BLaER1 (cell line): ENCODE measurements around the gene RAPGEF1.
"Not testable (repeated sequence)": the region's sequence is repeated elsewhere in the genome, so short reads cannot be mapped to it uniquely, and the experiment has no call there.

ENCODE experiments used
- H3K27ac ChIP-seq: shearing (Covaris generic); formaldehyde crosslinking; 2 replicates; pipeline ENCODE4 v1.8.1; 2022
- H3K27me3 ChIP-seq: shearing (Covaris generic); formaldehyde crosslinking; 2 replicates; pipeline ENCODE4 v1.8.1; 2022
- H3K36me3 ChIP-seq: shearing (Covaris generic); formaldehyde crosslinking; 2 replicates; pipeline ENCODE4 v1.8.1; 2022
- H3K4me1 ChIP-seq: shearing (Covaris generic); formaldehyde crosslinking; 2 replicates; pipeline ENCODE4 v1.8.1; 2022
- H3K4me2 ChIP-seq: shearing (Covaris generic); formaldehyde crosslinking; 2 replicates; pipeline ENCODE4 v1.8.1; 2022
- H3K4me3 ChIP-seq: shearing (Covaris generic); formaldehyde crosslinking; 2 replicates; pipeline ENCODE4 v1.8.1; 2022
- H3K9ac ChIP-seq: shearing (Covaris generic); formaldehyde crosslinking; 2 replicates; pipeline ENCODE4 v1.8.1; 2022
- H3K9me3 ChIP-seq: shearing (Covaris generic); formaldehyde crosslinking; 2 replicates; pipeline ENCODE4 v1.8.1; 2022
- H4K20me1 ChIP-seq: shearing (Covaris generic); formaldehyde crosslinking; 2 replicates; pipeline ENCODE4 v1.8.1; 2022
- Cebpa-rat ChIP-seq: shearing (Covaris generic); IDR thresholded peaks from 2 replicates; pipeline ENCODE4 v1.8.1; 2022

RAPGEF1 gene

DNA sequence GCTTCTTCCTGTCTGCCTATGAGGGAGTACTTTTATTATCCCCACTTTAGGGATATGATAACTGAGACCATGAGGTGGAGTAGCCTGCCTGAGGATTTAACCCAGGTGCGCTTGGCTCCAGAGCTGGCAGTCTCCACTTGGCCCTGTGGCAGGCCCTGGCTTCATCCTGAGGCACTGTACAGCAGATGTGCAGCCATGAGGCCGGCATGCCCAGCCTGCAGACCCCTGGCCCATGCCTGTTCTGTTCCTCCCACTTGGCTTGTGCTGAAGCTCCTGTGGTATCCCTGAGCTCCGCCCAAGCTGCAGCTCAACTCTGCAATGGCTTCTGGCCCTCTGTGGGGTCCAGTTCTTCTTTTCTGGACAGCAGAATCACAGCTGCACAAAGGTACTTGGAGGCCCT is 31.8 kb upstream of the RAPGEF1 start:
- TF ChIP-seq Cebpa-rat = no peak
- no peaks in the 10 kb centered on the region for H3K9me3 ChIP-seq
- H3K27ac ChIP-seq = no peak overlapping the region
- peaks cover 7% of the 10 kb centered on the region for H3K4me1 ChIP-seq
- H4K20me1 ChIP-seq = peaks cover 20% of the 10 kb centered on the region; the same call in 1 of the 2 replicates
- H3K36me3 ChIP-seq = no peaks in the 10 kb centered on the region
- no peak overlapping the region for H3K9ac ChIP-seq
- H3K27me3 ChIP-seq = no peaks in the 10 kb centered on the region
- no peak overlapping the region for H3K4me2 ChIP-seq
- no peak overlapping the region for H3K4me3 ChIP-seq

GRCh38 chr9:131769361-131769760 is 29.5 kb upstream of the RAPGEF1 start:
- no peak overlapping the region for H3K4me3 ChIP-seq
- H3K4me1 ChIP-seq = peaks cover 7% of the 10 kb centered on the region
- no peaks in the 10 kb centered on the region for H3K36me3 ChIP-seq
- H3K27me3 ChIP-seq = no peaks in the 10 kb centered on the region
- no peak for TF ChIP-seq Cebpa-rat
- H3K27ac ChIP-seq = no peak overlapping the region
- no peak overlapping the region for H3K4me2 ChIP-seq
- no peaks in the 10 kb centered on the region for H3K9me3 ChIP-seq
- peaks cover 3% of the 10 kb centered on the region; the same call in 1 of the 2 replicates for H4K20me1 ChIP-seq
- H3K9ac ChIP-seq = no peak overlapping the region

DNA sequence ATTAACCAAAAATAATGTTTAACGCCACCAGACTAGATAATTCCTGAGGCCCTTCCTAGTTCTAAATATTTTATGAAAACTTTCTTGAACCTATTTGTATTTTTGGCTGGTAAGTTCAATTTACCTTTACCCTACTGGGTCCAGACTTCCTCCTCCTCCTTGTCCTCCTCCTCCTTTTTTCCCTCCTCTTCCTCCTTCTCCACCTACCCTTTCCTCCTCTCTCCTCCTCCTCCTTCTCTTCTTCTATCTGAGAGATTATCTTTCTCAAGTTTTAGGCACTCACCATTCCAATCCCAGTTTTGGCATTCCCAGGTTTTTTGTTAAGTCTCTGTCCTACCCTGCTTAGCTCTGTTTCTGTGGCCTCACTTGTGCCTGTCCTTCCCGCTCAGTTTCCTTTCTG is 24.7 kb upstream of the RAPGEF1 start:
- Histone ChIP-seq H3K27ac (no peak overlapping the region), H3K9ac (no peak overlapping the region), H3K4me3 (no peak overlapping the region), H3K9me3 (no peaks in the 10 kb centered on the region), H4K20me1 (no peaks in the 10 kb centered on the region), H3K27me3 (no peaks in the 10 kb centered on the region), H3K4me1 (no peaks in the 10 kb centered on the region), H3K4me2 (no peak overlapping the region), H3K36me3 (no peaks in the 10 kb centered on the region)
- TF ChIP-seq Cebpa-rat = no peak

DNA sequence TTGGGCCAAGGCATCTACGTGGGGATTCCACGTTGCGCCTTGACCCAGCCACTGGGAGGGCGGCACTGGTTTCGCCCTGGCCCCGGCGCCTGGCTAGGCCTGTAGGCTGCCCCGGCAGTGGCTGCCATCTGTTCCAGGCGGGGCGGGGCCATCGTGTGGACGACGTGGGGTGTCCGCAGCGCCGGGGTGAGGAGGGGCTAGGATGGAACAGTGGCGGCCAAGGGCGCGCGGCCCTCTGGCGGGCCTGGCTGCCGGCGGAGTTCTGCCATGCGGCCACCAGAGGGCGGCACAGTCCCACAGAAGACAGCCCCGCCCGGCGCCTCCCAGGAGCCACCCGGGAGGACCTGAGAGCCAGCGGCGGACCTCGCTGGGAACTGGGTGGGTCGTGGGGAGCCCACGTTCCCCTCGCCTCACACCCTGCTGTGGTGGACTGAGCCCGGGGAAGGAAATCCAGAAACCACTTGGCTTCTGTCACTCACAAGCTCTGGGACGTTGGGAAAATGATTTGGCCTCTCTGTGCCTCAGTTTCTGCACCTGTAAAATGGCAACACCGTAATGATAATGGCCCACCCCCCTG is 22.6 kb upstream of the RAPGEF1 start:
- 0 out of 2 replicates have a peak overlapping the region, but pooled peaks have one; percentile 13 for H3K4me2 ChIP-seq

DNA sequence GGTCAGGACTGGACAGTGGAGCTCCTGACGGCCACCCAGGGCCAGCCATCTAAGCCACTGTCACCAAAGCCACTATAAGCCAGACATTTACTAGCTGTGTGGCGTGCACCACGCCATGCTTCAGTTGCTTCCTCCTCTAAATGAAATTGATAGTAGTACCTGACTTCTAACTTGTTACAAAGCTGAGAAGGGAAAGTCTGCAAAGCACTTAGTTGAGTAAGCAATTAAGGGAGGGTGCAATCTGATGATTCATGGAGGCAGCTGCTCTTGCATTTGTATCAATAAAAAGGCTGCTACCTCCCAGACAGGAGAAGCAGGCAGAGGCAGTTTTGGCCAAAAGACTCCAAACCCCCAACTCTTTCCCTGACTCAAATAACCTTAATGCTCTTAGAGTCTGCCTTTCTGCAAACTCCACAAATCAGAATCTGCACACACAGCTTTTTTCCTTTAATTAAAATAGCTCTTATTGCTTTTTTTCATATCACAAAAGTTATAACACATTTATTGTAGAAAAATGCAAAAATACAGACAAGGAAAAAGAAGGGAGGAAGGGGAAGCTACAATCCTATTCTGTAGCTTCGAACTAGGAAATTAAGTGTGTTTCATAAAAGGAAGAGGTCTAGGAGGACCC is 19.3 kb upstream of the RAPGEF1 start:
- H4K20me1 ChIP-seq = no peaks in the 10 kb centered on the region
- H3K27me3 ChIP-seq = no peaks in the 10 kb centered on the region
- no peaks in the 10 kb centered on the region for H3K9me3 ChIP-seq
- H3K4me1 ChIP-seq = peaks cover 13% of the 10 kb centered on the region
- H3K4me3 ChIP-seq = no peak overlapping the region
- H3K4me2 ChIP-seq = no peak overlapping the region
- H3K27ac ChIP-seq = no peak overlapping the region
- no peak overlapping the region for H3K9ac ChIP-seq
- no peak for TF ChIP-seq Cebpa-rat
- H3K36me3 ChIP-seq = no peaks in the 10 kb centered on the region

More for the DNA sequence above, 22.6 kb upstream of the RAPGEF1 start:
- Histone ChIP-seq H3K27ac (no peak overlapping the region), H3K9me3 (no peaks in the 10 kb centered on the region), H3K27me3 (no peaks in the 10 kb centered on the region), H4K20me1 (no peaks in the 10 kb centered on the region), H3K9ac (no peak overlapping the region), H3K36me3 (no peaks in the 10 kb centered on the region), H3K4me3 (no peak overlapping the region), H3K4me1 (no peaks in the 10 kb centered on the region)
- no peak for TF ChIP-seq Cebpa-rat

GRCh38 chr9:131757549-131757948 is 17.7 kb upstream of the RAPGEF1 start:
- H3K27me3 ChIP-seq = no peaks in the 10 kb centered on the region
- no peaks in the 10 kb centered on the region for H3K36me3 ChIP-seq
- H3K9me3 ChIP-seq = no peaks in the 10 kb centered on the region
- H3K4me2 ChIP-seq = no peak overlapping the region
- peaks cover 13% of the 10 kb centered on the region for H3K4me1 ChIP-seq
- H3K4me3 ChIP-seq = no peak overlapping the region
- H3K9ac ChIP-seq = no peak overlapping the region
- TF ChIP-seq Cebpa-rat = no peak
- H3K27ac ChIP-seq = no peak overlapping the region
- H4K20me1 ChIP-seq = no peaks in the 10 kb centered on the region

DNA sequence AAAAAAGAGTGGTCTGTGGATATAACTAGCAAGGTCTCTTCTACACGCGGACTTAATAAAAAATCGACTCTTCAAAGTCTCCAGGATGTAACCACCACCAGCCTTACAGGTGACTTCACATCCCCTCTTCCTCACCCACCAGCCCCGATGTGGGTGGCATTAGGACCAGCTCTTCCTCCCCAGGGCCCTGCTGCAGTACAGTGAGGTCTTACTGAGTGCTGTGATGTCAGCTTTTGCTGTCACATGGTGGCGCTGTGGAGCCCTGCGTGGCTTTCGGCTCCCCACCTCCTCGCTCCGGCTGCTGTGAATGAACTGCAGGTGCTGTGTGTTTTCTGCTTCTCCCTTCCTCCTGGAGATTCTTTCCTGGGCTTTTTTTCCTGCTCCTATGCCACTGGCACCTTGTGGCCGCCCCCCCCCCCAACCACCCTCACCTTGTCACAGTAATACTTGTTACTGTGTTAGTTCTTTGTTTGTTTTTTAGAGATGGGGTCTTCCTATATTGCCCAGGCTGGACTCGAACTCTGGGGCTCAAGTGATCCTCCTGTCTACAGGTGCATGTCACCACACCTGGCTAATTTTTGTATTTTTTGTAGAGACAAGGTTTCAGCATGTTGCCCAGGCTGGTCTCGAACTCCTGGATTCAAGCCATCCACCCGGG is 15.8 kb upstream of the RAPGEF1 start:
- Histone ChIP-seq H3K4me1 (peaks cover 13% of the 10 kb centered on the region), H3K27ac (no peak overlapping the region), H3K4me3 (no peak overlapping the region), H3K9me3 (no peaks in the 10 kb centered on the region), H3K9ac (no peak overlapping the region), H3K27me3 (no peaks in the 10 kb centered on the region), H4K20me1 (no peaks in the 10 kb centered on the region), H3K4me2 (no peak overlapping the region), H3K36me3 (no peaks in the 10 kb centered on the region)
- no peak for TF ChIP-seq Cebpa-rat

DNA sequence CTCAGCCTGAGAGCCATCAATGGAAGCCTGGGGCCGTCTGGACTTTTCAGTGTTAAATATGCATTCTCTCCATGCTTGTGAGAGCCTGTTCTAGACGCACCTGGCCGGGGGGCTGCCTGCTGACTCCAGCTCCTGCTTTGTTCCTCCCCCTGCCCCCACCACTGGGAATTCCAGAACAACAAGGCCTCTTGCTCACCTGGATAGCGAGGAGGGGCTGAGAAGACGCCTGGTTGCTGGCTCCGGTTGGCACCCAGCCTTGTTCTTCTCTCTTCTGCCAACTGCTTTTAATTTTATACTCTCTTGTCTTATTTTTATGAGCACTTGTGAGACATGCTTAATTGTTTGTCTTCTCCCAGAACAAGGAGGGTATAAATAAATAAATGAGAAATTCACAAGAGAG is 15.0 kb upstream of the RAPGEF1 start:
- H4K20me1 ChIP-seq = no peaks in the 10 kb centered on the region
- H3K4me2 ChIP-seq = no peak overlapping the region
- H3K36me3 ChIP-seq = no peaks in the 10 kb centered on the region
- peaks cover 13% of the 10 kb centered on the region for H3K4me1 ChIP-seq
- H3K27me3 ChIP-seq = no peaks in the 10 kb centered on the region
- no peak for TF ChIP-seq Cebpa-rat
- no peak overlapping the region for H3K4me3 ChIP-seq
- no peaks in the 10 kb centered on the region for H3K9me3 ChIP-seq
- H3K27ac ChIP-seq = no peak overlapping the region
- no peak overlapping the region for H3K9ac ChIP-seq

DNA sequence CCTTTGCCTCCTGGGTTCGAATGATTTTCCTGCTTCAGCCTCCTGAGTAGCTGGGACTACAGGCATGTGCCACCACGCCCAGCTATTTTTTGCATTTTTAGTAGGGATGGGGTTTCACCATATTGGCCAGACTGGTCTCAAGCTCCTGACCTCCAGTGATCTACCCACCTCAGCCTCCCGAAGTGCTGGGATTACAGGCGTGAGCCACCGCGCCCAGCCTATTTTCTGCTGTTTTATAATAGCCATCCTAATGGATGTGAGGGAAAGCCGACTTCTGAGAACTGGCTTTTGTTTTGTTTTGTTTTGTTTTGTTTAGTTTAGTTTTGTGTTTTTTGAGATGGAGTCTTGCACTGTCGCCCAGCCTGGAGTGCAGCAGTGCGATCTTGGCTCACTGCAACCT is 13.9 kb upstream of the RAPGEF1 start:
- not testable (repeated sequence) for H3K27me3 ChIP-seq, H4K20me1 ChIP-seq, H3K4me2 ChIP-seq, H3K9ac ChIP-seq, H3K4me3 ChIP-seq, H3K36me3 ChIP-seq, H3K27ac ChIP-seq, H3K9me3 ChIP-seq
- H3K4me1 ChIP-seq = peaks cover 13% of the 10 kb centered on the region

- no peaks in the 10 kb centered on the region for H3K27me3 ChIP-seq
- no peaks in the 10 kb centered on the region for H3K36me3 ChIP-seq
- no peak overlapping the region for H3K4me3 ChIP-seq
- H3K9me3 ChIP-seq = no peaks in the 10 kb centered on the region
- no peak overlapping the region for H3K27ac ChIP-seq
- H3K4me2 ChIP-seq = no peak overlapping the region
- no peak overlapping the region for H3K9ac ChIP-seq
- no peaks in the 10 kb centered on the region for H4K20me1 ChIP-seq
- peaks cover 13% of the 10 kb centered on the region for H3K4me1 ChIP-seq
- no peak for TF ChIP-seq Cebpa-rat
Measured at GRCh38 chr9:131752231-131752884, 12.5 kb upstream of the RAPGEF1 start.
